WTC11 (cell line): Measurements from ENCODE around the gene NRXN3. TPM values are rescaled to one million over a fixed set of nuclear protein-coding genes. Genes with fewer than 3 reads are reported as not detected.

Source experiments
- ATAC-seq: fragments of 200-7000 bp; cut with Tn5 transposase; 2 replicates; pipeline ENCODE4 v1.10.0; 2021; ENCODE audit warnings: mild to moderate bottlenecking, moderate library complexity
- CTCF ChIA-PET: fragments of 300-600 bp; sonication (Branson Sonifier 250); formaldehyde crosslinking; loops from one replicate; lab custom pipeline; 2021; ENCODE audit warnings: antibody characterized with exemption; lab: Charles Lee
- POLR2A ChIA-PET: fragments of 350-600 bp; sonication (Branson Sonifier 250); formaldehyde crosslinking; loops from one replicate; lab custom pipeline; 2021; ENCODE audit warnings: antibody characterized with exemption; lab: Charles Lee
- DNase-seq: peaks from one replicate; pipeline ENCODE4 v3.0.0; 2021; ENCODE audit warnings: low spot score
- H3K27ac Mint-ChIP-seq: 2 replicates; pipeline ENCODE4 v1.8.0; 2021; ENCODE audit warnings: mixed read lengths
- H3K27me3 Mint-ChIP-seq: 2 replicates; pipeline ENCODE4 v1.8.0; 2021; ENCODE audit warnings: low read depth, mild to moderate bottlenecking, moderate library complexity, mixed read lengths
- H3K36me3 Mint-ChIP-seq: 2 replicates; pipeline ENCODE4 v1.8.0; 2021; ENCODE audit warnings: mixed read lengths
- H3K4me1 Mint-ChIP-seq: 2 replicates; pipeline ENCODE4 v1.8.0; 2022; ENCODE audit warnings: mixed read lengths
- H3K4me3 Mint-ChIP-seq: 2 replicates; pipeline ENCODE4 v1.8.0; 2021; ENCODE audit warnings: mild to moderate bottlenecking, moderate library complexity, mixed read lengths
- H3K9me3 Mint-ChIP-seq: 2 replicates; pipeline ENCODE4 v1.8.0; 2021; ENCODE audit warnings: mixed read lengths
- FOXK1 ChIP-seq: sonication (generic); formaldehyde crosslinking; IDR thresholded peaks from 2 replicates; pipeline ENCODE4 v1.8.0; 2022; ENCODE audit warnings: mild to moderate bottlenecking, moderate library complexity, missing genetic modification reagents
- FOXP1 ChIP-seq: sonication (generic); formaldehyde crosslinking; IDR thresholded peaks from 2 replicates; pipeline ENCODE4 v1.8.0; 2022; ENCODE audit warnings: missing genetic modification reagents, mild to moderate bottlenecking, moderate library complexity, borderline replicate concordance
- GRHL2 ChIP-seq: fragments of 250-450 bp; sonication (Bioruptor Pico); IDR thresholded peaks from 2 replicates; pipeline ENCODE4 v1.8.0; 2022; ENCODE audit warnings: mild to moderate bottlenecking, moderate library complexity; ENCODE audit not compliant: insufficient replicate concordance, severe bottlenecking
- IRF2 ChIP-seq: sonication (generic); formaldehyde crosslinking; IDR thresholded peaks from 2 replicates; pipeline ENCODE4 v1.8.0; 2022; ENCODE audit warnings: low read depth, missing genetic modification reagents, borderline replicate concordance
- KAT7 ChIP-seq: sonication (generic); formaldehyde crosslinking; IDR thresholded peaks from 2 replicates; pipeline ENCODE4 v1.8.1; 2023; ENCODE audit warnings: missing genetic modification reagents, mild to moderate bottlenecking, borderline replicate concordance
- MXD4 ChIP-seq: fragments of 250-450 bp; sonication (Bioruptor Pico); IDR thresholded peaks from 2 replicates; pipeline ENCODE4 v1.8.0; 2021; ENCODE audit warnings: mild to moderate bottlenecking, moderate library complexity, borderline replicate concordance
- SP1 ChIP-seq: sonication (generic); formaldehyde crosslinking; conservative IDR thresholded peaks from 2 replicates; pipeline ENCODE4 v1.8.1; 2022; ENCODE audit warnings: missing genetic modification reagents
- TEAD4 ChIP-seq: sonication (generic); formaldehyde crosslinking; IDR thresholded peaks from 2 replicates; pipeline ENCODE4 v1.8.0; 2022; ENCODE audit warnings: mild to moderate bottlenecking, missing genetic modification reagents
- TP53 ChIP-seq: sonication (generic); formaldehyde crosslinking; IDR thresholded peaks from 2 replicates; pipeline ENCODE4 v1.8.1; 2023; ENCODE audit warnings: mild to moderate bottlenecking, missing genetic modification reagents
- ZNF219 ChIP-seq: sonication (generic); formaldehyde crosslinking; IDR thresholded peaks from 2 replicates; pipeline ENCODE4 v1.8.0; 2023; ENCODE audit warnings: missing genetic modification reagents, mild to moderate bottlenecking, borderline replicate concordance
- ZNF423 ChIP-seq: fragments of 250-450 bp; sonication (Bioruptor Pico); IDR thresholded peaks from 2 replicates; pipeline ENCODE4 v2.1.2; 2022; ENCODE audit warnings: mild to moderate bottlenecking, moderate library complexity
- total RNA-seq: library from RNA; stranded (reverse); gene quantifications from 3 replicates; pipeline ENCODE4 v1.2.3, GENCODE V29; 2021
- TF ChIP-seq, protein P1 (sequence below): fragments of 200-600 bp; IDR thresholded peaks from 2 replicates; pipeline ENCODE4 v1.8.0; 2022; ENCODE audit warnings: antibody characterized with exemption
- TF ChIP-seq, protein P2 (sequence below): sonication (generic); formaldehyde crosslinking; IDR thresholded peaks from 2 replicates; pipeline ENCODE4 v1.8.1; 2022; ENCODE audit warnings: mild to moderate bottlenecking, moderate library complexity, missing genetic modification reagents
- TF ChIP-seq, protein P3 (sequence below): fragments of 250-450 bp; sonication (Bioruptor Pico); IDR thresholded peaks from 2 replicates; pipeline ENCODE4 v1.9.0; 2021; ENCODE audit warnings: moderate library complexity, mild to moderate bottlenecking, inconsistent platforms, borderline replicate concordance
- TF ChIP-seq, protein P4 (sequence below): fragments of 250-450 bp; sonication (Bioruptor Pico); conservative IDR thresholded peaks from 2 replicates; pipeline ENCODE4 v1.9.0; 2021; ENCODE audit warnings: mild to moderate bottlenecking
- TF ChIP-seq, protein P5 (sequence below): sonication (generic); formaldehyde crosslinking; IDR thresholded peaks from 2 replicates; pipeline ENCODE4 v1.8.0; 2023; ENCODE audit warnings: missing genetic modification reagents
- TF ChIP-seq, protein P6 (sequence below): sonication (generic); formaldehyde crosslinking; IDR thresholded peaks from 2 replicates; pipeline ENCODE4 v1.8.1; 2022; ENCODE audit warnings: missing genetic modification reagents, borderline replicate concordance
- TF ChIP-seq, protein P7 (sequence below): fragments of 250-450 bp; sonication (Bioruptor Pico); IDR thresholded peaks from 2 replicates; pipeline ENCODE4 v1.9.0; 2021; ENCODE audit warnings: mild to moderate bottlenecking

The NRXN3 gene
- total RNA-seq, 1 experiment from 2014 or later: 3.0 TPM

DNA sequence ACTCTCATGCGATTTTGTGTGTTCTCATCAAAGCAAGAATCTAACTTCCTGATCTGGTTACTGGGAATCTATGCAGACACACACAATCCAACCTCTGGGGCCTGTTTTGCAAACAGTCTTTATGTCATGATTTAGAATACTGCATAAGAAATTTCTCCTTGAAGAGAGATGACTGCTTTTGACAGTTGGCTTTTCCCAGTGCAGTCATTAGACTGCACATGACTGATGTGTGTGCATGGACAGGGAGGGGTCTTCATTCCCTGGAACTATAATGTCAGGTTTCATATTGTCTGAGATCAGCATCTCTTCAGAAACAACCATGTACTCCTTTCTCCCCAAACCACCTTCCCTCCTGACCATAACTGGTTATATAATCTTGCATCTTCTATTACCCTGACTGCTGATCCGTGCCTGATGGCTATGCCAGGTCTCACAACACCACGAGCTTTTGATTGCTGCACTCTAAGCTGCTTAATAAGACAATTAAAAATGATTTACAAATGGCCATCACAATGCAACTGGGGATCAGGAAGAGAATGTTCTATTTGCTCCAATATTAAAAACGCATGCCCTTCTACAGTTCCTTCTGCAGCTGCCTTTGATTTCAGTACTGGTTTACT, 995.4 kb downstream of the NRXN3 start:
- H3K9me3 Mint-ChIP-seq: peaks cover 15% of the 10 kb centered on the region
- H3K27ac Mint-ChIP-seq: no peak overlapping the region
- CTCF ChIA-PET: no interaction called here

More for the DNA sequence above, 995.4 kb downstream of the NRXN3 start:
- Mint-ChIP-seq H3K36me3 (no peaks in the 10 kb centered on the region), H3K4me1 (no peaks in the 10 kb centered on the region), H3K4me3 (no peak overlapping the region), H3K27me3 (peaks cover 3% of the 10 kb centered on the region; the same call in 1 of the 2 replicates)
- DNase-seq (no peak), ATAC-seq (no peak)
- POLR2A ChIA-PET: no interaction called here
- TF ChIP-seq, protein P1, sequence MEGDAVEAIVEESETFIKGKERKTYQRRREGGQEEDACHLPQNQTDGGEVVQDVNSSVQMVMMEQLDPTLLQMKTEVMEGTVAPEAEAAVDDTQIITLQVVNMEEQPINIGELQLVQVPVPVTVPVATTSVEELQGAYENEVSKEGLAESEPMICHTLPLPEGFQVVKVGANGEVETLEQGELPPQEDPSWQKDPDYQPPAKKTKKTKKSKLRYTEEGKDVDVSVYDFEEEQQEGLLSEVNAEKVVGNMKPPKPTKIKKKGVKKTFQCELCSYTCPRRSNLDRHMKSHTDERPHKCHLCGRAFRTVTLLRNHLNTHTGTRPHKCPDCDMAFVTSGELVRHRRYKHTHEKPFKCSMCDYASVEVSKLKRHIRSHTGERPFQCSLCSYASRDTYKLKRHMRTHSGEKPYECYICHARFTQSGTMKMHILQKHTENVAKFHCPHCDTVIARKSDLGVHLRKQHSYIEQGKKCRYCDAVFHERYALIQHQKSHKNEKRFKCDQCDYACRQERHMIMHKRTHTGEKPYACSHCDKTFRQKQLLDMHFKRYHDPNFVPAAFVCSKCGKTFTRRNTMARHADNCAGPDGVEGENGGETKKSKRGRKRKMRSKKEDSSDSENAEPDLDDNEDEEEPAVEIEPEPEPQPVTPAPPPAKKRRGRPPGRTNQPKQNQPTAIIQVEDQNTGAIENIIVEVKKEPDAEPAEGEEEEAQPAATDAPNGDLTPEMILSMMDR: no peak
- TF ChIP-seq MXD4 (CRISPR knock-in tag) (no peak), TP53 (CRISPR knock-in tag) (no peak), IRF2 (no peak), KAT7 (CRISPR knock-in tag) (no peak), TEAD4 (CRISPR knock-in tag) (no peak), FOXP1 (CRISPR knock-in tag) (no peak), ZNF219 (CRISPR knock-in tag) (no peak), FOXK1 (CRISPR knock-in tag) (no peak), GRHL2 (CRISPR knock-in tag) (no peak), SP1 (CRISPR knock-in tag) (no peak), ZNF423 (CRISPR knock-in tag) (no peak)
- TF ChIP-seq, protein P2, sequence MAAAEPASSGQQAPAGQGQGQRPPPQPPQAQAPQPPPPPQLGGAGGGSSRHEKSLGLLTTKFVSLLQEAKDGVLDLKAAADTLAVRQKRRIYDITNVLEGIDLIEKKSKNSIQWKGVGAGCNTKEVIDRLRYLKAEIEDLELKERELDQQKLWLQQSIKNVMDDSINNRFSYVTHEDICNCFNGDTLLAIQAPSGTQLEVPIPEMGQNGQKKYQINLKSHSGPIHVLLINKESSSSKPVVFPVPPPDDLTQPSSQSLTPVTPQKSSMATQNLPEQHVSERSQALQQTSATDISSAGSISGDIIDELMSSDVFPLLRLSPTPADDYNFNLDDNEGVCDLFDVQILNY (CRISPR knock-in tag): no peak
- TF ChIP-seq, protein P3, sequence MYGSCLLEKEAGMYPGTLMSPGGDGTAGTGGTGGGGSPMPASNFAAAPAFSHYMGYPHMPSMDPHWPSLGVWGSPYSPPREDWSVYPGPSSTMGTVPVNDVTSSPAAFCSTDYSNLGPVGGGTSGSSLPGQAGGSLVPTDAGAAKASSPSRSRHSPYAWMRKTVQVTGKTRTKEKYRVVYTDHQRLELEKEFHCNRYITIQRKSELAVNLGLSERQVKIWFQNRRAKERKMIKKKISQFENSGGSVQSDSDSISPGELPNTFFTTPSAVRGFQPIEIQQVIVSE (CRISPR knock-in tag): no peak
- TF ChIP-seq, protein P4, sequence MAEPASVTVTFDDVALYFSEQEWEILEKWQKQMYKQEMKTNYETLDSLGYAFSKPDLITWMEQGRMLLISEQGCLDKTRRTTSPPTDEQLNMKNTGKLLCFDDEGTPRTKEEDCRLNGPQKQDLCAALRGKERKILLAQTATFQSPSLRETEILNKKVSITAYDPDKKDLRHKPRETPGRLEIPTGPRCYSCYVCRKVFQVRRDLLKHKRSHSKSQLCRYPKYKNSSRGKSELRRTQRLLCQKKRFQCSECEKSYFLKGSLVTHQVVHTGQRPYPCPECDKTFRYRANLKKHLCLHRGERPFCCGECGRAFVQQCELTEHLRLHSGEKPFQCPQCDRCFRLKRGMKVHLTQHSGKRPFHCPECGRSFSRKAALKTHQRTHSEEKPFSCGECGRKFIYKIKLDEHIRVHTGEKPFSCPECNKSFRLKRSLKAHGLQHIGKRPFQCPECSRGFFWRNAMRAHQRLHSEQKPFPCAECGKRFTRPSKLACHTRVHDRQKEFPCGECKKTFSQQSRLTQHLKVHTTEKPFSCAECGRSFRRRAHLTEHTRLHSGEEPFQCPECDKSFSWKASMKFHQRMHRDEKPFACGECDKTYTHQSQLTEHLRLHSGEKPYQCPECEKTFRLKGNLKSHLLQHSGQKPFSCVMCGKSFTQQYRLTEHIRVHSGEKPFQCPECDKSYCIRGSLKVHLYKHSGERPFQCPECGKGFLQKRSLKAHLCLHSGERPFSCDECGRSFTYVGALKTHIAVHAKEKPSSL (CRISPR knock-in tag): no peak
- TF ChIP-seq, protein P5, sequence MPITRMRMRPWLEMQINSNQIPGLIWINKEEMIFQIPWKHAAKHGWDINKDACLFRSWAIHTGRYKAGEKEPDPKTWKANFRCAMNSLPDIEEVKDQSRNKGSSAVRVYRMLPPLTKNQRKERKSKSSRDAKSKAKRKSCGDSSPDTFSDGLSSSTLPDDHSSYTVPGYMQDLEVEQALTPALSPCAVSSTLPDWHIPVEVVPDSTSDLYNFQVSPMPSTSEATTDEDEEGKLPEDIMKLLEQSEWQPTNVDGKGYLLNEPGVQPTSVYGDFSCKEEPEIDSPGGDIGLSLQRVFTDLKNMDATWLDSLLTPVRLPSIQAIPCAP (CRISPR knock-in tag): no peak
- TF ChIP-seq, protein P6, sequence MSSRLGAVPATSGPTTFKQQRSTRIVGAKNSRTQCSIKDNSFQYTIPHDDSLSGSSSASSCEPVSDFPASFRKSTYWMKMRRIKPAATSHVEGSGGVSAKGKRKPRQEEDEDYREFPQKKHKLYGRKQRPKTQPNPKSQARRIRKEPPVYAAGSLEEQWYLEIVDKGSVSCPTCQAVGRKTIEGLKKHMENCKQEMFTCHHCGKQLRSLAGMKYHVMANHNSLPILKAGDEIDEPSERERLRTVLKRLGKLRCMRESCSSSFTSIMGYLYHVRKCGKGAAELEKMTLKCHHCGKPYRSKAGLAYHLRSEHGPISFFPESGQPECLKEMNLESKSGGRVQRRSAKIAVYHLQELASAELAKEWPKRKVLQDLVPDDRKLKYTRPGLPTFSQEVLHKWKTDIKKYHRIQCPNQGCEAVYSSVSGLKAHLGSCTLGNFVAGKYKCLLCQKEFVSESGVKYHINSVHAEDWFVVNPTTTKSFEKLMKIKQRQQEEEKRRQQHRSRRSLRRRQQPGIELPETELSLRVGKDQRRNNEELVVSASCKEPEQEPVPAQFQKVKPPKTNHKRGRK: no peak
- TF ChIP-seq, protein P7, sequence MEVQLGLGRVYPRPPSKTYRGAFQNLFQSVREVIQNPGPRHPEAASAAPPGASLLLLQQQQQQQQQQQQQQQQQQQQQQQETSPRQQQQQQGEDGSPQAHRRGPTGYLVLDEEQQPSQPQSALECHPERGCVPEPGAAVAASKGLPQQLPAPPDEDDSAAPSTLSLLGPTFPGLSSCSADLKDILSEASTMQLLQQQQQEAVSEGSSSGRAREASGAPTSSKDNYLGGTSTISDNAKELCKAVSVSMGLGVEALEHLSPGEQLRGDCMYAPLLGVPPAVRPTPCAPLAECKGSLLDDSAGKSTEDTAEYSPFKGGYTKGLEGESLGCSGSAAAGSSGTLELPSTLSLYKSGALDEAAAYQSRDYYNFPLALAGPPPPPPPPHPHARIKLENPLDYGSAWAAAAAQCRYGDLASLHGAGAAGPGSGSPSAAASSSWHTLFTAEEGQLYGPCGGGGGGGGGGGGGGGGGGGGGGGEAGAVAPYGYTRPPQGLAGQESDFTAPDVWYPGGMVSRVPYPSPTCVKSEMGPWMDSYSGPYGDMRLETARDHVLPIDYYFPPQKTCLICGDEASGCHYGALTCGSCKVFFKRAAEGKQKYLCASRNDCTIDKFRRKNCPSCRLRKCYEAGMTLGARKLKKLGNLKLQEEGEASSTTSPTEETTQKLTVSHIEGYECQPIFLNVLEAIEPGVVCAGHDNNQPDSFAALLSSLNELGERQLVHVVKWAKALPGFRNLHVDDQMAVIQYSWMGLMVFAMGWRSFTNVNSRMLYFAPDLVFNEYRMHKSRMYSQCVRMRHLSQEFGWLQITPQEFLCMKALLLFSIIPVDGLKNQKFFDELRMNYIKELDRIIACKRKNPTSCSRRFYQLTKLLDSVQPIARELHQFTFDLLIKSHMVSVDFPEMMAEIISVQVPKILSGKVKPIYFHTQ (CRISPR knock-in tag): no peak
